CD14-positive monocyte (primary cell): ENCODE measurements around the gene RCOR3. TPM values are rescaled to one million over a fixed set of nuclear protein-coding genes. Genes with fewer than 3 reads are reported as not detected.
A peak's percentile ranks its signal among the peaks of the same experiment; 100 is the strongest.

Experiments used
- DNase-seq, 3 donors: peaks; one replicate each; pipeline ENCODE4 v3.0.0-alpha.2; 2011 to 2022
- H2AFZ ChIP-seq: 2 replicates; pipeline ENCODE4 v1.6.0; 2012; ENCODE audit warnings: mild to moderate bottlenecking, low read depth, low read length, inconsistent platforms; ENCODE audit not compliant: insufficient read depth, poor library complexity, severe bottlenecking
- H3K27ac ChIP-seq, 2 donors: 1 replicate in 1 of 2; 2 replicates in 1 of 2; pipeline ENCODE4 v1.5.1; 2012 to 2013; ENCODE audit warnings: low read length in 2 of 2, control low read depth in 1 of 2, inconsistent platforms in 1 of 2, low read depth in 1 of 2, mild to moderate bottlenecking in 1 of 2
- H3K27me3 ChIP-seq, 2 donors: one replicate each; pipeline versions ENCODE4 v1.6.0 to v1.6.1; 2011 to 2013; ENCODE audit warnings: low read length in 2 of 2; ENCODE audit not compliant: control insufficient read depth in 2 of 2, insufficient read depth in 2 of 2
- H3K36me3 ChIP-seq, 2 donors: replicated peaks in 1 of 2; 1 replicate in 1 of 2; 2 replicates in 1 of 2; pipeline versions ENCODE4 v1.5.1 to v1.6.1; 2012 to 2013; ENCODE audit warnings: low read length in 2 of 2, control low read depth in 1 of 2, inconsistent platforms in 1 of 2, mild to moderate bottlenecking in 1 of 2; ENCODE audit not compliant: insufficient read depth in 2 of 2, control insufficient read depth in 1 of 2
- H3K4me1 ChIP-seq, 2 donors: 1 replicate in 1 of 2; 2 replicates in 1 of 2; pipeline versions ENCODE4 v1.5.1 to v1.6.1; 2012 to 2013; ENCODE audit warnings: low read length in 2 of 2, control low read depth in 1 of 2, inconsistent platforms in 1 of 2, mild to moderate bottlenecking in 1 of 2, moderate library complexity in 1 of 2; ENCODE audit not compliant: insufficient read depth in 2 of 2, control insufficient read depth in 1 of 2
- H3K4me2 ChIP-seq: replicated peaks from 2 replicates; pipeline ENCODE3; 2012; ENCODE audit warnings: low read length, moderate library complexity, mild to moderate bottlenecking; ENCODE audit not compliant: poor library complexity, severe bottlenecking; ENCODE audit errors: extremely low read depth
- H3K4me3 ChIP-seq, 3 experiments: fragments of 200-600 bp in 1 of 3; sonication (generic) in 1 of 3; replicated peaks in 1 of 3; 1 replicate in 2 of 3; 2 replicates in 1 of 3; pipeline ENCODE4 v1.5.1; 2011 to 2013; ENCODE audit warnings: low read length in 3 of 3, mild to moderate bottlenecking in 3 of 3, control low read depth in 2 of 3, low read depth in 2 of 3, inconsistent platforms in 1 of 3, moderate library complexity in 1 of 3
- H3K79me2 ChIP-seq: 2 replicates; pipeline ENCODE4 v1.6.0; 2012; ENCODE audit warnings: mild to moderate bottlenecking, control low read depth, inconsistent platforms, low read length, moderate library complexity; ENCODE audit not compliant: insufficient read depth
- H3K9ac ChIP-seq: 2 replicates; pipeline ENCODE4 v1.6.0; 2017; ENCODE audit warnings: low read length, mild to moderate bottlenecking; ENCODE audit not compliant: insufficient read depth, poor library complexity, severe bottlenecking
- H3K9me3 ChIP-seq, 2 donors: replicated peaks in 1 of 2; 1 replicate in 1 of 2; 2 replicates in 1 of 2; pipeline versions ENCODE4 v1.5.1 to v1.6.1; 2012 to 2013; ENCODE audit warnings: low read length in 2 of 2, control low read depth in 1 of 2; ENCODE audit not compliant: control insufficient read depth in 1 of 2, insufficient read depth in 1 of 2
- H4K20me1 ChIP-seq: 2 replicates; pipeline ENCODE4 v1.6.0; 2012; ENCODE audit warnings: mild to moderate bottlenecking, low read length, control low read depth, moderate library complexity; ENCODE audit not compliant: insufficient read depth
- H3K27ac Mint-ChIP-seq, 7 donors: one replicate each; pipeline ENCODE4 v1.8.0; 2020; ENCODE audit warnings: mild to moderate bottlenecking in 7 of 7, mixed read lengths in 7 of 7, moderate library complexity in 6 of 7, inconsistent platforms in 2 of 7
- H3K27me3 Mint-ChIP-seq, 3 donors: one replicate each; pipeline ENCODE4 v1.8.0; 2021 to 2022; ENCODE audit warnings: low read depth in 3 of 3, mild to moderate bottlenecking in 3 of 3, mixed read lengths in 3 of 3, moderate library complexity in 3 of 3, inconsistent platforms in 1 of 3
- H3K36me3 Mint-ChIP-seq, 2 donors: one replicate each; pipeline ENCODE4 v1.8.0; 2020; ENCODE audit warnings: mixed read lengths in 2 of 2, inconsistent platforms in 1 of 2, mild to moderate bottlenecking in 1 of 2
- H3K4me1 Mint-ChIP-seq: one replicate; pipeline ENCODE4 v1.8.0; 2020; ENCODE audit warnings: mild to moderate bottlenecking, mixed read lengths
- H3K4me3 Mint-ChIP-seq, 2 donors: one replicate each; pipeline ENCODE4 v1.8.0; 2020; ENCODE audit warnings: mild to moderate bottlenecking in 2 of 2, mixed read lengths in 2 of 2, moderate library complexity in 1 of 2
- H3K9me3 Mint-ChIP-seq, 7 donors: one replicate each; pipeline ENCODE4 v1.8.0; 2020 to 2022; ENCODE audit warnings: mixed read lengths in 7 of 7, mild to moderate bottlenecking in 6 of 7, moderate library complexity in 6 of 7, inconsistent platforms in 2 of 7
- WGBS: methylation state at CpG from one replicate; pipeline ENCODE4 v1.1.5; 2013; ENCODE audit warnings: missing lambda C conversion rate; ENCODE audit not compliant: insufficient coverage; 5-methylcytosine and 5-hydroxymethylcytosine counted together
- intact Hi-C, 2 donors: fragments of 100-400 bp; cut with micrococcal nuclease; formaldehyde crosslinking; loops; one replicate each; pipeline versions ENCODE4 v1.15.0 to v1.15.1; 2023
- polyA plus RNA-seq, 3 donors: library from polyadenylated mRNA; depleted of rRNA in 1 of 3; unstranded in 2 of 3; stranded (reverse) in 1 of 3; fragments of 300-500 nt in 2 of 3; fragments of >200 nt in 1 of 3; fragmentation: Illumina TruSeq in 2 of 3; gene quantifications; 1 replicate in 2 of 3; 2 replicates in 1 of 3; pipeline ENCODE4 v1.2.3, GENCODE V29; 2012 to 2021
- TF ChIP-seq, protein P1 (sequence below): fragments of 200-600 bp; IDR thresholded peaks from one replicate; pipeline ENCODE4 v1.8.0; 2022; ENCODE audit warnings: antibody characterized with exemption, mild to moderate bottlenecking

The RCOR3 gene
- polyA plus RNA-seq, 3 donors, result 14.5 to 46.5 (median 21.6) TPM

DNA sequence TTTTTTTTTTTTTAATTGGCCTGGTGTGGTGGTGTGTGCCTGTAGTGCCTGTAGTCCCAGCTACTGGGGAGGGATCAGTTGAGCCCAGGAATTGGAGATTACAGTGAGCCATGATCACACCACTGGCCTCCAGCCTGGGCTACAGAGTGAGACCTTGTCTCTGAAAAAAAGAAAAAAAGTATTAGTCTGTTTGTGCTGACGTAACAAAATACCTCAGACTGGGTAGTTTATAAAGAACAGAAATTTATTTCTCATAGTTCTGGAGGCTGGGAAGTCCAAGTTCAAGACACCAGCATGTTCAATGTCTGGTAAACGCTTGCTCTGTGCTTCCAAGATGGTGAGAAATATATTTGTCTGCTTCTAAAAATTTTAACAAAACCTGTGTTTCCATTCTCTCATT is 93.3 kb downstream of the RCOR3 start:
- peaks cover 0 to 6% (median 4%) of the 10 kb centered on the region in 7 donors for H3K9me3 Mint-ChIP-seq
- TF ChIP-seq, protein P1, sequence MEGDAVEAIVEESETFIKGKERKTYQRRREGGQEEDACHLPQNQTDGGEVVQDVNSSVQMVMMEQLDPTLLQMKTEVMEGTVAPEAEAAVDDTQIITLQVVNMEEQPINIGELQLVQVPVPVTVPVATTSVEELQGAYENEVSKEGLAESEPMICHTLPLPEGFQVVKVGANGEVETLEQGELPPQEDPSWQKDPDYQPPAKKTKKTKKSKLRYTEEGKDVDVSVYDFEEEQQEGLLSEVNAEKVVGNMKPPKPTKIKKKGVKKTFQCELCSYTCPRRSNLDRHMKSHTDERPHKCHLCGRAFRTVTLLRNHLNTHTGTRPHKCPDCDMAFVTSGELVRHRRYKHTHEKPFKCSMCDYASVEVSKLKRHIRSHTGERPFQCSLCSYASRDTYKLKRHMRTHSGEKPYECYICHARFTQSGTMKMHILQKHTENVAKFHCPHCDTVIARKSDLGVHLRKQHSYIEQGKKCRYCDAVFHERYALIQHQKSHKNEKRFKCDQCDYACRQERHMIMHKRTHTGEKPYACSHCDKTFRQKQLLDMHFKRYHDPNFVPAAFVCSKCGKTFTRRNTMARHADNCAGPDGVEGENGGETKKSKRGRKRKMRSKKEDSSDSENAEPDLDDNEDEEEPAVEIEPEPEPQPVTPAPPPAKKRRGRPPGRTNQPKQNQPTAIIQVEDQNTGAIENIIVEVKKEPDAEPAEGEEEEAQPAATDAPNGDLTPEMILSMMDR, result no peak

DNA sequence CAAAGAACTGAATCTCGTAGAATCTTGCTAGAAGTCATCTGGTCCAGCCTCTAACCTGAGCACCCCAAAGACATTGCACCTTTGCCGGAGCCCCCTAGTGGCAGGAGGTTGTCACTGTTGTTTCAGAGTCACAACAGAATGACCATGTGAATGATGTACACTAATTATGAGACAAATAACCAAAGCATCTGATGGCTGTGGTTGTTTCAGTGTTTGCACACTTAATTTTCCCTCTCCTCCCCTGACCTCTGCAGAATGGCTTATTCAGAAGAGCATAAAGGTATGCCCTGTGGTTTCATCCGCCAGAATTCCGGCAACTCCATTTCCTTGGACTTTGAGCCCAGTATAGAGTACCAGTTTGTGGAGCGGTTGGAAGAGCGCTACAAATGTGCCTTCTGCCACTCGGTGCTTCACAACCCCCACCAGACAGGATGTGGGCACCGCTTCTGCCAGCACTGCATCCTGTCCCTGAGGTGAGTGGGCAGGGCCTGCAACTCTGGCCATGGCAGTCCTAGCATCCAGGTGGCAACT is 93.9 kb downstream of the RCOR3 start:
- Histone ChIP-seq H2AFZ (no peak overlapping the region), H4K20me1 (no peaks in the 10 kb centered on the region), H3K27ac (no peak overlapping the region), H3K4me2 (no peak overlapping the region), H3K27me3 (no peaks in the 10 kb centered on the region), H3K9me3 (peaks cover 0 to 8% of the 10 kb centered on the region in 2 donors), H3K79me2 (no peaks in the 10 kb centered on the region), H3K4me1 (no peaks in the 10 kb centered on the region), H3K36me3 (no peaks in the 10 kb centered on the region), H3K9ac (no peak overlapping the region), H3K4me3 (no peak overlapping the region)
- Mint-ChIP-seq H3K9me3 (peaks cover 0 to 6% (median 4%) of the 10 kb centered on the region in 7 donors), H3K36me3 (no peaks in the 10 kb centered on the region), H3K4me1 (peaks cover 4% of the 10 kb centered on the region), H3K27ac (peak overlapping the region in 1 of 7 donors; percentile 3), H3K4me3 (no peak overlapping the region), H3K27me3 (peaks cover 0 to 3% (median 0%) of the 10 kb centered on the region in 3 donors)
- TF ChIP-seq, protein P1, result peak; percentile 89
- intact Hi-C loops, result no loop called here
- peak; percentile 25 to 37 (median 27) for DNase-seq
- 25% methylated on average over 6 of the region's 8 CpGs for WGBS

More for the DNA sequence above, 93.3 kb downstream of the RCOR3 start:
- no peak overlapping the region for H2AFZ ChIP-seq
- H3K4me1 Mint-ChIP-seq, result peaks cover 5% of the 10 kb centered on the region
- no peak overlapping the region for H3K27ac ChIP-seq
- no peak overlapping the region for H3K4me3 ChIP-seq
- no peaks in the 10 kb centered on the region for H3K27me3 ChIP-seq
- H3K4me2 ChIP-seq, result no peak overlapping the region
- H4K20me1 ChIP-seq, result no peaks in the 10 kb centered on the region
- WGBS, result no CpG with 5 or more reads among the region's 2 CpGs
- H3K36me3 ChIP-seq, result no peaks in the 10 kb centered on the region
- H3K79me2 ChIP-seq, result no peaks in the 10 kb centered on the region
- intact Hi-C loops, result no loop called here
- H3K27ac Mint-ChIP-seq, result no peak overlapping the region
- peaks cover 0 to 8% of the 10 kb centered on the region in 2 donors for H3K9me3 ChIP-seq
- H3K9ac ChIP-seq, result no peak overlapping the region
- no peak for DNase-seq
- no peaks in the 10 kb centered on the region for H3K36me3 Mint-ChIP-seq
- H3K4me1 ChIP-seq, result no peaks in the 10 kb centered on the region
- peaks cover 0 to 3% (median 0%) of the 10 kb centered on the region in 3 donors for H3K27me3 Mint-ChIP-seq
- H3K4me3 Mint-ChIP-seq, result no peak overlapping the region
